Activated gamma-delta T cell (primary cell): ENCODE results near the gene RYR1.
"Not testable (repeated sequence)": the region's sequence is repeated elsewhere in the genome, so short reads cannot be mapped to it uniquely, and the experiment has no call there.

Experiments used
- DNase-seq: peaks from one replicate; lab custom pipeline; 2025; lab: John Stamatoyannopoulos, UW

RYR1 gene

DNA sequence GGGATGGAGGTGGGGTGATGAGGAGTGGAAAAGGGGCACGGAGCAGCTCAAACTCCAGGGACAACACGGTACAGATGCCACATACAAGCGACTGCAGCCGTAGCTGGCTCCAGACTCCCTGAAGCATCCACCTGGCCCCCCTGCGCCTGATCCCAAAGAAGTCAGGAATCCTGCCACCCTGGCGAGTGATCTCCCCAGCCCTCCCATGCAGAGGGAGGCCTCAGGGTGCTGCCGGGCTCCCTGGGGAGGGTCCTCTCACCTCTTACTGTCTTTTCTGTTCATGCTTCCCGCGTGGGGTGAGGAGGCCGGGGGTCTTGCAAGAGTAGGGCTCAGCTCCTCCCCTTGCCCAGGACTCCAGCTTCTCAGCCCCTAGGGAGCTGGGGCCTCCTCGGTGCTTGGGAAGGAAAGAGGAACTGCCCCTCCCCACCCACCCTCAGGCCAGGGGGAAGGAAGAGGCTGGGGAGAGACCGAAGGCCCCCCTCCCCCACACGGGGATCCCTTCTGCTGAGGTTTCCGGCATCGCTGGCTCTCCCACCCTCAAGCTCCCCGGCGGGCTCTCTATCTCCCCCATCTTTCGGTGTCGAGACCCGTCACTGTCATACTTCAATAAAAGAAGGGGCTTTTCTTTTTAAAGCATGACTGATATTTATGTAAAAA is 7.6 kb upstream of the RYR1 start, which contains the start of gene RASGRP4:
Gene RASGRP4, minus strand, starts transcription at position 410 of the 657 bp plus-strand sequence. Its CDS starts 128 bp downstream, at position 282.
- no peak for DNase-seq

DNA sequence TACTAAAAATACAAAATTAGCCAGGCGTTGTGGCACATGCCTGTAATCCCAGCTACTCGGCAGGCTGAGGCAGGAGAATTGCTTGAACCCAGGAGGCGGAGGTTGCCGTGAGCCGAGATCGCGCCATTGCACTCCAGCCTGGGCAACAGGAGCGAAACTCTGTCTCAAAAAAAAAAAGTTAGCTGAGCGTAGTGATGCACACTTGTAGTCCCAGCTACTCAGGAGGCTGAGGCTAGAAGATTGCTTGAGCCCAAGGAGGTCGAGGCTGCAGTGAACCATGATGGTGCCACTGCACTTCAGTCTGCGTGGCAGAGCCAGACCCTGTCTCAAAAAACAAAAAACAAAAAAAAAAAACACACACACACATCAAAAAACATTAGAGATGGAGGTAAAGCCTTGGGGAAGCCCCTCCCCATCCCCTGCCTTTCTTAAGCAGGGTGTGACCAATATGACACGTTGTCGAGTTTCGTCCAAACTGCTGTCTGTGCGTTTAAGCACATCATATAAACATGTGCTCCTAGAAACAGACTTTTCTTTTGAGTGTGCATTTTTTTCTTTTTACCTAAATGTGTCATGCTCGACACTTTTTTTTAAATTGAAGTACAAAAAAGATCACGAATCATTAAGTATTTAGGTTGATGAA is 6.3 kb upstream of the RYR1 start:
- not testable (repeated sequence) for DNase-seq

- no peak for DNase-seq
Measured at GRCh38 chr19:38429055-38429810, 4.3 kb upstream of the RYR1 start.

DNA sequence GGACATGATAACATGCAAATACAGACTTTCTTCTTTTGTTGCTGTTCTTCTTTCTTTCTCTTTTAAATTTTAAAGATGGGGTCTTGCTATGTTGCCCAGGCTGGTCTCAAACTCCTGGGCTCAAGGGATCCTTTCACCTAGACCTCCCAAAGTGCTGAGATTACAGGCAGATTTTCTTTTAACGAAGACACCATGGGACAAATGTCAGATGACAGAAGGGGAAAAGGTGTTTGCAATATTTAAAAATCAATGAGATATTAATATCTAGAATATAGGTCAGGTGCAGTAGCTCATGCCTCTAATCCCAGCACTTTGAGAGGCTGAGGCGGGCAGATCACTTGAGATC is 3.7 kb upstream of the RYR1 start:
- DNase-seq: no peak

DNA sequence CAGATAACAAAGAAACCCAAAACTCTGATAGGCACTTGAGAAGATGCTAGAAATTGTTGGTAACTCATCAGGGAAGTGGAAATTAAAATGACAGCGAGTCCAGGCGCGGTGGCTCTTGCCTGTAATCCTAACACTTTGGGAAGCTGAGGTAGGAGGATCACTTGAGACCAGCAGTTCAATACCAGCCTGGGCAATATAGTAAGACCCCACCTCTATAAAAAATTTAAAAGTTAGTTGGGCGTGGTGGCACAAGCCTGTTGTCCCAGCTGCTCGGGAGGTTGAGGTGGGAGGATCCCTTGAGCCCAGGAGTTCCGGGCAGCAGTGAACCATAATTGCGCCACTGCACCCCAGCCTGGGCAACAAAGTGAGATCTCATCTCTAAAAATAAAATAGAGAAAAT is 2.6 kb upstream of the RYR1 start:
- no peak for DNase-seq

- DNase-seq: no peak
Measured at GRCh38 chr19:38434549-38435051, 1.1 kb downstream of the RYR1 start.

- DNase-seq: no peak
Measured at GRCh38 chr19:38437295-38437694, 3.8 kb downstream of the RYR1 start.

GRCh38 chr19:38437917-38438316 is 4.4 kb downstream of the RYR1 start:
- no peak for DNase-seq

- DNase-seq: no peak
Measured at GRCh38 chr19:38440592-38440991, 7.1 kb downstream of the RYR1 start.

DNA sequence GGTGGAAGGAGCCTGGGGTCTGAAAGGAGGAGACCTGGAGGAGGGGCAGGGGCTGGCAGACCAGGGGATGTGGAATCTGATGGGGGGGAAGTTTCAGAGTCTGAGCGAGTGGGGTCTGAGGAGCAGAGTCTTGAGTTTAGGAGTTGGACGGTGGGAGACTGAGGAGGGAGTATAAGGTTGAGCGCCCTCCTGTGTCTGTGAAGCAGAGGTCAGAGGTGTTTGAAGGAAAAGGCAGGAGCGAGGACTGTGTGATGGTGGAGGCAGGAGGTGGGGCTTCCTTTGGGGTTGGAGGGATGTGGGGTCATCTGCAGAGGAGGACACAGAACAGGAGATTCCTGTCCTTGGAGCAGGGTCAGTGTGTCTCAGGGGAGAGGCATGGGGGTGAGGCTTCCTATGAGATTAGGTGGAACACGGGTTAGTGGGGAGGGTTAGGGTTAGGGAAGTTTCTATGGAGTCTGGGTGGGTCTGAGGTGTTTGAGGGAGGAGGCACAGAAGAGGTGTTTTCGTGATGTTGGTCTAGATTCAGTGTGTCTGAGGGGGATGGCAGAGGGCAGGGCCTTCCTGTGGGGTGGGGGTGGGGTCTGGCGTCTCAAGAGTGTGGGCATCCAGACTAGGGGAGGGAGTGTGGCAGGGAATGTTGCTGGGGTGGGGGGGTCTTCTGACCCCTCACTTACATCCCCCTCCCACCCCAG is 8.3 kb downstream of the RYR1 start:
- no peak for DNase-seq

DNA sequence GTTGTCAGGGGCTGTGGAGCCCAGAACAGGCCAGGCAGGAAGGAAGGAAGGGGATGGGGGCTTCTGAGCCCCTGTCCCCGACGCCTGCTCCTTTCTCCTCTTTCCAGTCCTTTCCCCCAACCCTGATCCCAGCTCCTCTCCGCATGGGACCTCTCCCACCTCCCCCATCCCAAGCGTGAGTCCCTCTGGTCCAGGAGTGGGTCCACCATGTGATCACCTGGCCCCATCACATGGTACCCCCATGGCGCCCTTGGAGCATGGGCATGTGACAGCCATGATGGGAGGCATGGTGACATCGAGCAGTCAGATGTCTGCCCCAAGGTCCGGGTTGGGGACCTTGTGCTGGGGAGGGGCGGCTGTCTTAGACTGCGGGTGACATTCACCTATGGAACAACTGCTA is 9.2 kb downstream of the RYR1 start:
- DNase-seq: no peak

- no peak for DNase-seq
Measured at GRCh38 chr19:38443458-38443999, 10.0 kb downstream of the RYR1 start.

GRCh38 chr19:38444026-38444425 is 10.5 kb downstream of the RYR1 start:
- no peak for DNase-seq

- DNase-seq: no peak
Measured at GRCh38 chr19:38445362-38445761, 11.9 kb downstream of the RYR1 start.

DNA sequence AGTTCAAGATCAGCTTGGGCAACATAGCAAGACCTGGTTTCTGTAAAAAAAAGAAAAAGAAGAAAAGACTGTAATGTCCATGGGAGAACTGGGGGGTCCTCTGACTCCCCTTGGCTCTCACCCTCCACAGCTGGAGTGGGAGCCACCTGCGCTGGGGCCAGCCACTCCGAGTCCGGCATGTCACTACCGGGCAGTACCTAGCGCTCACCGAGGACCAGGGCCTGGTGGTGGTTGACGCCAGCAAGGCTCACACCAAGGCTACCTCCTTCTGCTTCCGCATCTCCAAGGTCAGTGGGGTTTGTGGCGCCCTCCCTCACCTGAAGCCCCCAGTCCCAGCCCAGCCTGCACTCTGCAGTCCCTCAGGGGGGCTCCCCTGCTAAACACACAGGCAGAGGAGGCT is 14.7 kb downstream of the RYR1 start:
- no peak for DNase-seq

- DNase-seq: no peak
Measured at GRCh38 chr19:38449518-38449917, 16.0 kb downstream of the RYR1 start.

DNA sequence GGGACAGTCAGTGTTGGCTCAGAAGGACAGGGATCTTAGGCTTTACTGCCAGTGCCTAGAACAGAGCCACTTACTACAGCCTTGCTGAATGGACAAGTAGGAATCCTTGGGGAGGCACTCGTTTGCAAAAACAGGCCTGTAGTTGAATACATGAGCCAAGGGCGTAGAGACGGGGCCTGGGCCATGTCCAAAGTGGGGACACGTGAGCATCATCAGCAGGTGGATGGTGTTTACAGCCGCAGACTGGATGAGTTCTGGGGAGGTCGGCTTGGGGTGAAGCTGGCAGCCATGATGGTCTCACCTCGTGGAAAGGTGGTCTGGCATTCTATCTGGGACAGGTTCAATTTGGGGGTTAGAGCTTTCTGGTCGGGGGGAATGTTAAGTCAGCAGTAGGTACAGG is 17.5 kb downstream of the RYR1 start:
- DNase-seq: no peak

DNA sequence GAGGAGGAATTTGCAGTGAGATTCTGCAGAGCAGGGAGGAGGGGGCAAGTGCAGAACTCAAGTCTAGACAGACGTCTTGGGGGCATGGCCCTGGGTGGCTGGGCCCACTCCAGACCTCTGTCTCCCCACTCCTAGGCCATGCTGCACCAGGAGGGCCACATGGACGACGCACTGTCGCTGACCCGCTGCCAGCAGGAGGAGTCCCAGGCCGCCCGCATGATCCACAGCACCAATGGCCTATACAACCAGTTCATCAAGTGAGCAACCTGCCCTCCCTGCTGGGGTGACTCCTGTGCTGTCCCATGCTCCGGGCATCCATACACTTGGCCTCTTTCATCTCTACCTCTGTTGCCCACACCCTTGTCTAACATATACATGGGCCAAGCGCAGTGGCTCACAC is 18.1 kb downstream of the RYR1 start:
- DNase-seq: no peak

- no peak for DNase-seq
Measured at GRCh38 chr19:38452430-38453366, 19.2 kb downstream of the RYR1 start.

DNA sequence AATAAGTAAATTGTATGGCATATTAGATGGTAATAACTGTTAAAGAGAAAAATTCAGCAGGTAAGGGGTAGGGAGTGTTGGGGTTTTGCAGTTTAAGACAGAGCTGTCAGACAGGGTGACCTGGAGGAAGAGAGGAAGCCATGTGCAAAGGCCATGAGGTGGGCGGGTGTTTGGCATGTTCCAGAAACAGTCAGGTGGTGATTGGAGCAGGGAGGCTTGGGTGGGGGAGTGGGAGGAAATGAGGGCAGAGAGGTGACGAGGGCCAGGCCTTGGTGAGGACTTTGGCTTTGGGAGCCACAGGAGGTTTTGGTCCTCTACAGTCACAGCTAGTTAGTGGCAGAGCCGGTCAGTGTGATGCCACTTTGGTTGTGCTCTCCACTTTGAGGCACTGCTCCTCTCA is 20.1 kb downstream of the RYR1 start:
- DNase-seq: no peak

- DNase-seq: no peak
Measured at GRCh38 chr19:38455031-38455430, 21.5 kb downstream of the RYR1 start.
